HG02588 (cell line): ENCODE results near the gene MRPL55.

Experiments
- ATAC-seq: cut with Tn5 transposase; IDR thresholded peaks from one replicate; pipeline ENCODE4 v1.9.1; 2021; ENCODE audit warnings: mild to moderate bottlenecking, moderate library complexity; ENCODE audit not compliant: unreplicated experiment

MRPL55 gene

GRCh38 chr1:228059634-228060457 is 49.3 kb downstream of the MRPL55 start:
- ATAC-seq, result no peak

DNA sequence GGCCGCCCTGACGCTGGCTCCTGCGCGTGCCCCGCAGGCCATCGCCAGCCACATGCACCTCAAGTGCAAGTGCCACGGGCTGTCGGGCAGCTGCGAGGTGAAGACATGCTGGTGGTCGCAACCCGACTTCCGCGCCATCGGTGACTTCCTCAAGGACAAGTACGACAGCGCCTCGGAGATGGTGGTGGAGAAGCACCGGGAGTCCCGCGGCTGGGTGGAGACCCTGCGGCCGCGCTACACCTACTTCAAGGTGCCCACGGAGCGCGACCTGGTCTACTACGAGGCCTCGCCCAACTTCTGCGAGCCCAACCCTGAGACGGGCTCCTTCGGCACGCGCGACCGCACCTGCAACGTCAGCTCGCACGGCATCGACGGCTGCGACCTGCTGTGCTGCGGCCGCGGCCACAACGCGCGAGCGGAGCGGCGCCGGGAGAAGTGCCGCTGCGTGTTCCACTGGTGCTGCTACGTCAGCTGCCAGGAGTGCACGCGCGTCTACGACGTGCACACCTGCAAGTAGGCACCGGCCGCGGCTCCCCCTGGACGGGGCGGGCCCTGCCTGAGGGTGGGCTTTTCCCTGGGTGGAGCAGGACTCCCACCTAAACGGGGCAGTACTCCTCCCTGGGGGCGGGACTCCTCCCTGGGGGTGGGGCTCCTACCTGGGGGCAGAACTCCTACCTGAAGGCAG is 50.0 kb downstream of the MRPL55 start:
- no peak for ATAC-seq

DNA sequence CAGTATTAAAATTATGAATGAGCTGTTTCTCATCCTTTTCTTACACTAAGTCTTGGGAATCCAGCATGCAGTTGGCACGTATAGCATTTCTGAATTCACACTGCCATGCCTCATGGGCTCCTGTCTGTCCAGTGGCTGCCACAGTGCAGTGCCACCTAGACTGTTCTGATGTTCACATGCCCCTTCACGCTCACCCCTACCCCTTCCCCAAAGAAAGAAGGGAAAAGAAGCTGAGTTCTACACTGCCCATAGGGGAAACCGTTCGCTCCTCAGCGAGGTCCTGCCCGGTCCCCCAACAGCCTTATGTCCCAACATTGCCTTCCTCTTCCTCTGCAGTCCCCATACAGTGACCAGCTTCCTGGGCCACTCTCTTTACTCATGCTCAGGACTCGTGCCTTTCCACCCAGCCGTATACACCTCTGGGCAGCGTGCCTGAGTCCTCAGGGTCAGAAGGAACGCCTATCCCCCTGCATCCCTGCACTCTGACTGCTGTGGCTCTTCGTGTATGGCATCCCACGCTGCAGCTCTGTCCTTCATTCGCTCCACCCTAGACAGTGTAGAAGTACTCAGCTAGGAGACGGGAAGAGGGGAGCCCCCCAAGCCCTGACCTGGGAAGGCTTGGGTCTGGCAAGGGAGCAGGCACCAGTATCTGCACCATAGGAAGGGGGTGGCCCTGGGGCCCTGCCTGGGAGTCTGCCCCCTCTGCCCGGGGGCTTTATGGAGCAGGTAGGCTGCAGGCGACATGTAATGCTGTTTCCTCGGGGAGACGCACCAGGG is 50.7 kb downstream of the MRPL55 start:
- no peak for ATAC-seq
